ENCODE results near the gene SLX1A. TPM values are rescaled to one million over a fixed set of nuclear protein-coding genes. Genes with fewer than 3 reads are reported as not detected.
A peak's percentile ranks its signal among the peaks of the same experiment; 100 is the strongest.

SLX1A gene
- total and polyA plus RNA-seq, 9 of the 15 experiments (the other 6 are each of a cell fraction or from before 2014, with no cell fraction given): 2.3 to 86.5 (median 11.6) TPM

- BruUV-seq (replicated peaks): no TSS peak
- 4% methylated on average over 3 of the region's 3 CpGs for WGBS (ENCODE audit: insufficient coverage, low coverage, missing lambda C conversion rate)
- Histone ChIP-seq H3K9me1 (ENCODE audit: control insufficient read depth, insufficient read depth, low read length) (no peaks in the 10 kb centered on the region), H3K9me3 (replicated peaks; ENCODE audit: control insufficient read depth, insufficient read depth, low read depth, low read length) (peaks cover 8% of the 10 kb centered on the region; the same call in 1 of the 2 replicates), H3K79me2 (ENCODE audit: control insufficient read depth, insufficient read depth, low read length) (no peaks in the 10 kb centered on the region), H3K27me3 (ENCODE audit: control insufficient read depth in 2 of 2, insufficient read depth in 2 of 2, low read length in 2 of 2) (no peaks in the 10 kb centered on the region), H3K9ac (ENCODE audit: insufficient read depth in 1 of 2, low read depth in 2 of 2, low read length in 2 of 2) (no peak overlapping the region), H2AFZ (ENCODE audit: low read depth, low read length) (no peak overlapping the region), H3K4me2 (ENCODE audit: insufficient read depth, low read length) (no peak overlapping the region), H4K20me1 (replicated peaks; ENCODE audit: control insufficient read depth, insufficient read depth, low read length) (no peaks in the 10 kb centered on the region), H3K36me3 (ENCODE audit: control insufficient read depth, insufficient read depth, low read length) (no peaks in the 10 kb centered on the region), H3K4me3 (no peak overlapping the region), H3K27ac (ENCODE audit: extremely low read depth, low read depth, low read length) (no peak overlapping the region), H3K4me1 (replicated peaks in 1 of 2; ENCODE audit: control insufficient read depth in 2 of 2, insufficient read depth in 2 of 2, low read length in 2 of 2) (no peaks in the 10 kb centered on the region; a peak in 1 of 5 replicates)
- no peak for TF ChIP-seq POLR2A (conservative IDR thresholded peaks at IDR 0.05)
- peak; percentile 37; the same call in 1 of the 2 replicates for TF ChIP-seq ZNF121 (CRISPR knock-in tag; conservative IDR thresholded peaks at IDR 0.05)
- no peak for ATAC-seq
- ChIA-PET POLR2A (interaction anchor here (0.9 kb wide), 1 partner anchor 56 kb away, joined by 3 read pairs; the partner anchor contains the start of gene TBX6), CTCF (ENCODE audit: low intra/inter-chr PET ratio) (no interaction called here)
- FAIRE-seq: no peak
- DNase-seq (ENCODE audit: extremely low read depth in 1 of 4, low spot score in 3 of 4): no peak
- intact Hi-C loops (cut with micrococcal nuclease): no loop called here
- in situ Hi-C loops (cut with MboI): loop anchor here (25.0 kb wide), 1 partner anchor 686 kb away; the partner anchor contains the start of genes BOLA2, SLX1B and SULT1A4
Observed at GRCh38 chr16:30147843-30148510, 45.7 kb upstream of the SLX1A start.

- intact Hi-C loops (cut with micrococcal nuclease) (no loop called here), in situ Hi-C loops (cut with MboI) (loop anchor here (25.0 kb wide), 1 partner anchor 687 kb away; the partner anchor contains the start of genes BOLA2, SLX1B and SULT1A4)
- TF ChIP-seq TRIM28 (IDR thresholded peaks at IDR 0.05): 0 out of 2 replicates have a peak, but pooled peaks have one; percentile 38
- no peak for TF ChIP-seq MEIS2 (IDR thresholded peaks at IDR 0.05; ENCODE audit: partially characterized antibody)
- TF ChIP-seq ZNF324 (CRISPR knock-in tag; IDR thresholded peaks at IDR 0.05): peak; percentile 99
- TF ChIP-seq TAF1 (IDR thresholded peaks at IDR 0.05; ENCODE audit: control insufficient read depth, extremely low read depth, insufficient read depth, low read length, severe bottlenecking): no peak
- ATAC-seq (no peak), FAIRE-seq (no peak), DNase-seq (ENCODE audit: extremely low read depth in 1 of 4, low spot score in 3 of 4) (peak in 1 of 4 experiments; percentile 28)
- ChIA-PET CTCF (ENCODE audit: low intra/inter-chr PET ratio) (no interaction called here), POLR2A (interaction anchor here (1.3 kb wide), 1 partner anchor 9 kb away, joined by 3 read pairs; no protein-coding TSS in a partner anchor)
- Histone ChIP-seq H3K4me2 (ENCODE audit: insufficient read depth, low read length) (no peak overlapping the region), H3K27ac (ENCODE audit: extremely low read depth, low read depth, low read length) (no peak overlapping the region), H2AFZ (ENCODE audit: low read depth, low read length) (no peak overlapping the region), H3K27me3 (ENCODE audit: control insufficient read depth in 2 of 2, insufficient read depth in 2 of 2, low read length in 2 of 2) (no peaks in the 10 kb centered on the region), H4K20me1 (replicated peaks; ENCODE audit: control insufficient read depth, insufficient read depth, low read length) (no peaks in the 10 kb centered on the region), H3K4me3 (no peak overlapping the region), H3K4me1 (replicated peaks in 1 of 2; ENCODE audit: control insufficient read depth in 2 of 2, insufficient read depth in 2 of 2, low read length in 2 of 2) (no peaks in the 10 kb centered on the region), H3K9me1 (ENCODE audit: control insufficient read depth, insufficient read depth, low read length) (no peaks in the 10 kb centered on the region), H3K79me2 (ENCODE audit: control insufficient read depth, insufficient read depth, low read length) (no peaks in the 10 kb centered on the region), H3K9me3 (replicated peaks; ENCODE audit: control insufficient read depth, insufficient read depth, low read depth, low read length) (peaks cover 8% of the 10 kb centered on the region; the same call in 1 of the 2 replicates), H3K36me3 (ENCODE audit: control insufficient read depth, insufficient read depth, low read length) (no peaks in the 10 kb centered on the region), H3K9ac (ENCODE audit: insufficient read depth in 1 of 2, low read depth in 2 of 2, low read length in 2 of 2) (no peak overlapping the region)
- no TSS peak for BruUV-seq (replicated peaks)
- 22% methylated on average over 5 of the region's 5 CpGs for WGBS (ENCODE audit: insufficient coverage, low coverage, missing lambda C conversion rate)
Observed at GRCh38 chr16:30149250-30149930, 44.3 kb upstream of the SLX1A start.

All from K562 (cell line).